Type B pancreatic cell (in vitro differentiated cells): Measurements from ENCODE around the gene PGRMC1. TPM values are rescaled to one million over a fixed set of nuclear protein-coding genes. Genes with fewer than 3 reads are reported as not detected.
"Not testable (repeated sequence)": the region's sequence is repeated elsewhere in the genome, so short reads cannot be mapped to it uniquely, and the experiment has no call there.

ENCODE experiments used
- DNase-seq: peaks from one replicate; pipeline ENCODE4 v3.0.0; 2021; ENCODE audit warnings: mixed read lengths; ENCODE audit not compliant: unreplicated experiment; ENCODE audit errors: extremely low spot score
- H3K27ac Mint-ChIP-seq: 2 replicates; pipeline ENCODE4 v1.8.0; 2021; ENCODE audit warnings: mild to moderate bottlenecking, mixed read lengths
- H3K27me3 Mint-ChIP-seq: 2 replicates; pipeline ENCODE4 v1.8.0; 2021; ENCODE audit warnings: mixed read lengths
- H3K36me3 Mint-ChIP-seq: 2 replicates; pipeline ENCODE4 v1.8.0; 2021; ENCODE audit warnings: mixed read lengths
- H3K4me1 Mint-ChIP-seq: one replicate; pipeline ENCODE4 v1.8.0; 2021; ENCODE audit warnings: mixed read lengths; ENCODE audit not compliant: unreplicated experiment
- H3K4me3 Mint-ChIP-seq: 2 replicates; pipeline ENCODE4 v1.8.0; 2021; ENCODE audit warnings: mild to moderate bottlenecking, mixed read lengths
- H3K9me3 Mint-ChIP-seq: 2 replicates; pipeline ENCODE4 v1.8.0; 2021; ENCODE audit warnings: mixed read lengths
- CTCF ChIP-seq: fragments of 200-600 bp; sonication (generic); conservative IDR thresholded peaks from 2 replicates; pipeline ENCODE4 v1.5.0; 2021; ENCODE audit warnings: antibody characterized with exemption, mild to moderate bottlenecking
- total RNA-seq: library from RNA; stranded (reverse); gene quantifications from 2 replicates; pipeline ENCODE4 v1.2.1, GENCODE V29; 2021; ENCODE audit warnings: low replicate concordance

The PGRMC1 gene
- total RNA-seq, 1 donor from 2014 or later: 206 TPM

GRCh38 chrX:119208401-119209057 lies 27.6 kb upstream of the PGRMC1 start:
- Mint-ChIP-seq H3K9me3 (peaks cover 5% of the 10 kb centered on the region), H3K4me3 (no peak overlapping the region), H3K4me1 (no peaks in the 10 kb centered on the region), H3K36me3 (no peaks in the 10 kb centered on the region), H3K27me3 (no peaks in the 10 kb centered on the region), H3K27ac (no peak overlapping the region)
- no peak for DNase-seq
- no peak for TF ChIP-seq CTCF

GRCh38 chrX:119210931-119211648 lies 25.0 kb upstream of the PGRMC1 start:
- not testable (repeated sequence) for H3K27me3 Mint-ChIP-seq, DNase-seq, H3K4me1 Mint-ChIP-seq, H3K27ac Mint-ChIP-seq, H3K36me3 Mint-ChIP-seq, H3K4me3 Mint-ChIP-seq, H3K9me3 Mint-ChIP-seq

- Mint-ChIP-seq H3K9me3 (peaks cover 5% of the 10 kb centered on the region), H3K27me3 (no peaks in the 10 kb centered on the region), H3K27ac (no peak overlapping the region), H3K4me1 (peaks cover 8% of the 10 kb centered on the region), H3K36me3 (no peaks in the 10 kb centered on the region), H3K4me3 (no peak overlapping the region)
- no peak for DNase-seq
- TF ChIP-seq CTCF: no peak
Measured at GRCh38 chrX:119211649-119212014, 24.5 kb upstream of the PGRMC1 start.

- no peak overlapping the region for H3K27ac Mint-ChIP-seq
- peak; percentile 67 for TF ChIP-seq CTCF
- no peak overlapping the region for H3K4me3 Mint-ChIP-seq
- no peak for DNase-seq
- H3K36me3 Mint-ChIP-seq: no peaks in the 10 kb centered on the region
- peaks cover 8% of the 10 kb centered on the region for H3K4me1 Mint-ChIP-seq
- no peaks in the 10 kb centered on the region for H3K9me3 Mint-ChIP-seq
- H3K27me3 Mint-ChIP-seq: no peaks in the 10 kb centered on the region
Measured at GRCh38 chrX:119218198-119218597, 17.9 kb upstream of the PGRMC1 start.

- no peak for TF ChIP-seq CTCF
- no peaks in the 10 kb centered on the region for H3K27me3 Mint-ChIP-seq
- H3K36me3 Mint-ChIP-seq: no peaks in the 10 kb centered on the region
- no peak overlapping the region for H3K27ac Mint-ChIP-seq
- H3K4me3 Mint-ChIP-seq: no peak overlapping the region
- peaks cover 12% of the 10 kb centered on the region for H3K9me3 Mint-ChIP-seq
- H3K4me1 Mint-ChIP-seq: peaks cover 5% of the 10 kb centered on the region
- no peak for DNase-seq
Measured at GRCh38 chrX:119222932-119223331, 13.2 kb upstream of the PGRMC1 start.

GRCh38 chrX:119223783-119224182 lies 12.3 kb upstream of the PGRMC1 start:
- H3K27me3 Mint-ChIP-seq: no peaks in the 10 kb centered on the region
- no peaks in the 10 kb centered on the region for H3K36me3 Mint-ChIP-seq
- H3K4me3 Mint-ChIP-seq: no peak overlapping the region
- H3K9me3 Mint-ChIP-seq: peaks cover 12% of the 10 kb centered on the region
- TF ChIP-seq CTCF: no peak
- no peak overlapping the region for H3K27ac Mint-ChIP-seq
- H3K4me1 Mint-ChIP-seq: peaks cover 5% of the 10 kb centered on the region
- no peak for DNase-seq
